ENCODE results near the gene CCL18. TPM values are rescaled to one million over a fixed set of nuclear protein-coding genes. Genes with fewer than 3 reads are reported as not detected.

CCL18 gene
- total and polyA plus RNA-seq, 2 donors (not counting 3 experiments of a cell fraction or from before 2014, with no cell fraction given), result not detected

DNA sequence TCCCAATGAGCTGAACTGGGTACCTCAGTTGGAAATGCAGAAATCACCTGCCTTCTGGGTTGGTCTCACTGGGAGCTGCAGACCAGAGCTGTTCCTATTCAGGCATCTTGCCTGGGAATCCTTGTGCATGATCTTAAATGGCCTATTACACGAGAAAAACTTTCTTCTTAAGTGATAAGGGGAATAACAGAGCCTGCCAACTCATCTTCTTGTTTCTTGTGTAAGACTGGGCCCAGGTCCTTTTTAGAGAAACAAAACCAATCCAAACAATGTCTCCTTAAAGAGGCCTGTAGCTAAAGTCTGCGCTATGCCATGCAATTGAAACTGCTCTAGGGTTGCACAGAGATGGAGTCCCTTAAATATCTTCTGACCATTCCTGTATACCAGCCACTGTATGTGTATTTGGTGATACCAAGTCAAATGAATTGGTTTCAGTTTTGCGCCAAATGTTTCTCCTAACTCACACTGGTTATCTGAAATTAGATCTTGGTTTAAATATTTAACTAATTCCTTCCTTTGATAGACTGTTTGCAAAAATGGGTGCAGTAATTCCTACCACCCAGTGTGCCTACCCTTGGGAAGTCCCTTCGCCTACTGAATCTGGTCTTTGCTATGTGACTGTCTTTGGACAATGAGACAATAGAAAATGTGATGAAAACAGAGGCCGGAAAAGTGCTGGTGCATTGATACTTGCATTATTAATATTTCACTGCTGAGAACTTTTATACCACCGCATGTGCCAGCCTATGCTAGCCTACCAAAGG, 39.8 kb upstream of the CCL18 start:
- Histone ChIP-seq H3K4me3 (replicated peaks in 1 of 3; ENCODE audit: insufficient read depth in 1 of 3, low read depth in 1 of 3, low read length in 3 of 3) (no peak overlapping the region), H2AFZ (ENCODE audit: low read depth, low read length) (no peak overlapping the region), H3K27me3 (ENCODE audit: control insufficient read depth in 2 of 2, insufficient read depth in 2 of 2, low read length in 2 of 2) (peaks cover 2 to 6% of the 10 kb centered on the region in 2 experiments), H3K4me2 (ENCODE audit: insufficient read depth, low read length) (no peak overlapping the region), H3K27ac (ENCODE audit: insufficient read depth, low read depth, low read length) (no peak overlapping the region), H3K36me3 (ENCODE audit: control insufficient read depth in 2 of 2, extremely low read depth in 1 of 2, insufficient read depth in 2 of 2, low read length in 2 of 2) (no peaks in the 10 kb centered on the region), H3K79me2 (ENCODE audit: control insufficient read depth, insufficient read depth, low read length) (no peaks in the 10 kb centered on the region), H3K9ac (replicated peaks; ENCODE audit: extremely low read depth, insufficient read depth, low read length) (no peak overlapping the region), H3K4me1 (ENCODE audit: control insufficient read depth, extremely low read depth, insufficient read depth, low read length) (no peaks in the 10 kb centered on the region), H4K20me1 (replicated peaks; ENCODE audit: control insufficient read depth, extremely low read depth, insufficient read depth, low read length) (no peaks in the 10 kb centered on the region), H3K9me3 (replicated peaks; ENCODE audit: control insufficient read depth, insufficient read depth, low read length) (no peaks in the 10 kb centered on the region), H3K9me1 (replicated peaks; ENCODE audit: control insufficient read depth, extremely low read depth, insufficient read depth, low read length) (no peaks in the 10 kb centered on the region)
- CTCF ChIA-PET, result interaction anchor here (1.2 kb wide), 1 partner anchor 55 kb away, joined by 3 read pairs; no protein-coding TSS in a partner anchor
- dilution Hi-C loops (cut with MboI; ENCODE audit: extremely low pct_ligation_motif_present, low sequenced_read_pairs) (no loop called here), intact Hi-C loops (cut with micrococcal nuclease) (no loop called here)
- DNase-seq (ENCODE audit: low read depth, low spot score), result no peak
- TF ChIP-seq MAX (IDR thresholded peaks at IDR 0.05; ENCODE audit: insufficient read depth, insufficient read length), result no peak
- TF ChIP-seq MYC (IDR thresholded peaks at IDR 0.05; ENCODE audit: low read depth, low read length), result no peak
- TF ChIP-seq FOS (IDR thresholded peaks at IDR 0.05; ENCODE audit: borderline replicate concordance, insufficient read depth, low read length), result no peak
- TF ChIP-seq, protein P1, sequence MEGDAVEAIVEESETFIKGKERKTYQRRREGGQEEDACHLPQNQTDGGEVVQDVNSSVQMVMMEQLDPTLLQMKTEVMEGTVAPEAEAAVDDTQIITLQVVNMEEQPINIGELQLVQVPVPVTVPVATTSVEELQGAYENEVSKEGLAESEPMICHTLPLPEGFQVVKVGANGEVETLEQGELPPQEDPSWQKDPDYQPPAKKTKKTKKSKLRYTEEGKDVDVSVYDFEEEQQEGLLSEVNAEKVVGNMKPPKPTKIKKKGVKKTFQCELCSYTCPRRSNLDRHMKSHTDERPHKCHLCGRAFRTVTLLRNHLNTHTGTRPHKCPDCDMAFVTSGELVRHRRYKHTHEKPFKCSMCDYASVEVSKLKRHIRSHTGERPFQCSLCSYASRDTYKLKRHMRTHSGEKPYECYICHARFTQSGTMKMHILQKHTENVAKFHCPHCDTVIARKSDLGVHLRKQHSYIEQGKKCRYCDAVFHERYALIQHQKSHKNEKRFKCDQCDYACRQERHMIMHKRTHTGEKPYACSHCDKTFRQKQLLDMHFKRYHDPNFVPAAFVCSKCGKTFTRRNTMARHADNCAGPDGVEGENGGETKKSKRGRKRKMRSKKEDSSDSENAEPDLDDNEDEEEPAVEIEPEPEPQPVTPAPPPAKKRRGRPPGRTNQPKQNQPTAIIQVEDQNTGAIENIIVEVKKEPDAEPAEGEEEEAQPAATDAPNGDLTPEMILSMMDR (IDR thresholded peaks at IDR 0.05; ENCODE audit: extremely low read depth in 1 of 2, insufficient read depth in 1 of 2, low read depth in 1 of 2, low read length in 2 of 2), result no peak
- TF ChIP-seq GATA2 (IDR thresholded peaks at IDR 0.05; ENCODE audit: insufficient read depth, insufficient read length, low read depth, low read length), result no peak
- TF ChIP-seq POLR2AphosphoS5 (IDR thresholded peaks at IDR 0.05; ENCODE audit: insufficient read depth, low read depth, low read length), result no peak
- TF ChIP-seq POLR2A (IDR thresholded peaks at IDR 0.05; ENCODE audit: low read depth, low read length), result no peak
- no peak for TF ChIP-seq EZH2 (IDR thresholded peaks at IDR 0.05; ENCODE audit: borderline replicate concordance, low read depth, low read length, severe bottlenecking)
- no peak for TF ChIP-seq JUN (IDR thresholded peaks at IDR 0.05; ENCODE audit: borderline replicate concordance, insufficient read depth, insufficient read length, low read depth)
- FAIRE-seq, result no peak
- POLR2A ChIA-PET, result no interaction called here
- no TSS peak for BruUV-seq (replicated peaks)
